ENCODE measurements around the gene CTNNBIP1.
"Not testable (repeated sequence)": the region's sequence is repeated elsewhere in the genome, so short reads cannot be mapped to it uniquely, and the experiment has no call there.

DNA sequence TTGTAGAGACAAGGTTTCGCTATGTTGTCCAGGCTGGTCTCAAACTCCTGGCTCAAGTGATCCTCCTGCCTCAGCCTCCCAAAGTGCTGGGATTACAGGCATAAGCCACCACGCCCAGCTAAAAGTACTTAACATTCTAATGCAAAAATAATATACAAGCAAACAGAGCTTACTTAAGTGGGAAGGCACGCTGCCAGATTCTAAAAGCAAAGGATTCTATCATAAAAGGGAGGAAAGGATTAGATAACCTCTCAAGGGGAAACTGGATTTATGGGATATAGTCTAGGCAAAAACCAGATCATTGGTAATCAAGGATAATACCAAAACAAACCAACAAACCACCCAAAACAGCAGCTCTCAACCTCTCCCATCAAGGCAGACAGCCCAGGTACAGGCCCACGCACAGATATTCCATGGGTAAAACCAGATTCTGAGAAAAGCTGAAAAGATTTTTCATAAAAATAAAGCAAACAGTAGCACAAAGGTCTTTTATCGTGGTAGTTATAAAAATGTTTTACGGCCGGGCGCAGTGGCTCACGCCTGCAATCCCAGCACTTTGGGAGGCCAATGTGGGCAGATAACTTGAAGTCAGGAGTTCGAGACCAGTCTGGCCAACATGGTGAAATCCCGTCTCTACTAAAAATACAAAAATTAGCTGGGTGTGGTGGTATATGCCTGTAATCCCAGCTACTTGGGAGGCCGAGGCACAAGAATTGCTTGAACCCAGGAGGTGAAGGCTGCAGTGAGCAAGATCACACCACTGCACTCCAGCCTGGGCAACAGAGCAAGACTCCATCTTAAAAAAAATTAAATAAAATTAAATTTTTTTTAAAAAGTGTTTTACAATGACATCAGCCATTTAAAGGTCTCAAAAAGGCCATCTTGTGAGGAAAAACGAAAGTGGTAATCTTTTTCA is 106.8 kb downstream of the CTNNBIP1 start:
- TF ChIP-seq, protein P1, sequence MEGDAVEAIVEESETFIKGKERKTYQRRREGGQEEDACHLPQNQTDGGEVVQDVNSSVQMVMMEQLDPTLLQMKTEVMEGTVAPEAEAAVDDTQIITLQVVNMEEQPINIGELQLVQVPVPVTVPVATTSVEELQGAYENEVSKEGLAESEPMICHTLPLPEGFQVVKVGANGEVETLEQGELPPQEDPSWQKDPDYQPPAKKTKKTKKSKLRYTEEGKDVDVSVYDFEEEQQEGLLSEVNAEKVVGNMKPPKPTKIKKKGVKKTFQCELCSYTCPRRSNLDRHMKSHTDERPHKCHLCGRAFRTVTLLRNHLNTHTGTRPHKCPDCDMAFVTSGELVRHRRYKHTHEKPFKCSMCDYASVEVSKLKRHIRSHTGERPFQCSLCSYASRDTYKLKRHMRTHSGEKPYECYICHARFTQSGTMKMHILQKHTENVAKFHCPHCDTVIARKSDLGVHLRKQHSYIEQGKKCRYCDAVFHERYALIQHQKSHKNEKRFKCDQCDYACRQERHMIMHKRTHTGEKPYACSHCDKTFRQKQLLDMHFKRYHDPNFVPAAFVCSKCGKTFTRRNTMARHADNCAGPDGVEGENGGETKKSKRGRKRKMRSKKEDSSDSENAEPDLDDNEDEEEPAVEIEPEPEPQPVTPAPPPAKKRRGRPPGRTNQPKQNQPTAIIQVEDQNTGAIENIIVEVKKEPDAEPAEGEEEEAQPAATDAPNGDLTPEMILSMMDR (IDR thresholded peaks at IDR 0.05 in 2 of 3, conservative IDR thresholded peaks at IDR 0.05 in 1 of 3; ENCODE audit: borderline replicate concordance in 1 of 3, insufficient read depth in 1 of 3, low read depth in 2 of 3, low read length in 2 of 3): not testable (repeated sequence)
- TF ChIP-seq EZH2phosphoT487 (IDR thresholded peaks at IDR 0.05; ENCODE audit: borderline replicate concordance); RAD21 (IDR thresholded peaks at IDR 0.05; ENCODE audit: low read depth); MAX (IDR thresholded peaks at IDR 0.05): not testable (repeated sequence)

Measured in HCT116 (cell line).